Liver (tissue), 3 donors: Measurements from ENCODE around the gene WDR27.

Experiments
- ATF3 ChIP-seq: IDR thresholded peaks from 2 replicates; pipeline ENCODE4 v1.6.1; 2016; ENCODE audit warnings: antibody characterized with exemption
- CTCF ChIP-seq: fragments of 150-350 bp; IDR thresholded peaks from 2 replicates; pipeline ENCODE4 v1.5.1; 2017; ENCODE audit warnings: improper control_type of control experiment, low read depth, low read length; ENCODE audit not compliant: missing input control
- GABPA ChIP-seq, 2 donors: IDR thresholded peaks in 1 of 2; conservative IDR thresholded peaks in 1 of 2; 2 replicates each; pipeline ENCODE4 v1.6.1; 2016; ENCODE audit warnings: antibody characterized with exemption in 2 of 2, mild to moderate bottlenecking in 1 of 2, moderate library complexity in 1 of 2
- JUND ChIP-seq, 2 donors: IDR thresholded peaks; 2 replicates each; pipeline ENCODE4 v1.6.1; 2016; ENCODE audit warnings: antibody characterized with exemption in 2 of 2
- RAD21 ChIP-seq, 2 donors: IDR thresholded peaks; 2 replicates each; pipeline ENCODE4 v1.6.1; 2016; ENCODE audit warnings: antibody characterized with exemption in 2 of 2, mild to moderate bottlenecking in 2 of 2
- REST ChIP-seq: IDR thresholded peaks from 2 replicates; pipeline ENCODE4 v1.6.1; 2016; ENCODE audit warnings: antibody characterized with exemption, mild to moderate bottlenecking
- TAF1 ChIP-seq: conservative IDR thresholded peaks from 2 replicates; pipeline ENCODE4 v1.6.1; 2016; ENCODE audit warnings: antibody characterized with exemption, mild to moderate bottlenecking
- YY1 ChIP-seq: IDR thresholded peaks from 2 replicates; pipeline ENCODE4 v1.6.1; 2016; ENCODE audit warnings: antibody characterized with exemption, mild to moderate bottlenecking
- ZBTB33 ChIP-seq: IDR thresholded peaks from 2 replicates; pipeline ENCODE4 v1.6.1; 2016; ENCODE audit warnings: antibody characterized with exemption
- donor health status: healthy.
- donor health status: healthy.

- TF ChIP-seq REST (no peak), CTCF (no peak), TAF1 (no peak), JUND (IDR thresholded peaks at IDR 0.05) (no peak), ATF3 (no peak), GABPA (IDR thresholded peaks at IDR 0.05 in 1 of 2, conservative IDR thresholded peaks at IDR 0.05 in 1 of 2) (no peak), RAD21 (IDR thresholded peaks at IDR 0.05) (peak; percentile 6 to 13), YY1 (no peak), ZBTB33 (no peak)
Measured at GRCh38 chr6:169669889-169670288, 31.9 kb downstream of the WDR27 start.
